ENCODE measurements around the gene SPCS1.

Gene SPCS1

DNA sequence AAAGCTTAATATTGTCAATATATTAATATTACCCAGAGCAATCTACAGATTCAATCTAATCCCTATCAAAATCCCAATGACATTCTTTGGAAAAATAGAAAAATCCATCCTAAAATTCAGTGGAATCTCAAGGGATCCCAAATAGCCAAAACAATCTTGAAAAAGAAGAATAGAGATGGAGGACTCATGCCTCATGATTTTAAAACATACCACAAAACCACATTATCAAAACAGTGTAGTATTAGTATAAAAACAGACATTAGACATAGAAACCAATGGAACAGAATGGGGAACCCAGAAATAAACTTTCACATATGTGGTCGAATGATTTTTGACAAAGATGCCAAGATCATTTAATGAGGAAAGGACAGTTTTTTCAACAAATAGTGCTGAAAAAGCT, 50.2 kb downstream of the SPCS1 start:
- no peak for TF ChIP-seq POLR2AphosphoS5 (IDR thresholded peaks at IDR 0.05; ENCODE audit: borderline replicate concordance, low read depth, low read length)
- TF ChIP-seq FOXP2 (optimal IDR thresholded peaks at IDR 0.05; ENCODE audit: control extremely low read depth, extremely low read length, insufficient read depth): no peak
- no peak for TF ChIP-seq EZH2 (IDR thresholded peaks at IDR 0.05)
- Histone ChIP-seq H3K4me3 (no peak overlapping the region), H3K9ac (ENCODE audit: insufficient read length) (no peak overlapping the region), H3K9me3 (ENCODE audit: low read depth, low read length) (no peaks in the 10 kb centered on the region), H3K36me3 (ENCODE audit: insufficient read depth, low read length) (peaks cover 30% of the 10 kb centered on the region; the same call in 1 of the 2 replicates), H3K27ac (no peak overlapping the region)
- no peak for DNase-seq (ENCODE audit: low read depth, low spot score)
